Activated CD8-positive, alpha-beta T cell treated with anti-CD3 and anti-CD28 coated beads for 36 hours (primary cell): ENCODE data around the gene GRID2. TPM values are rescaled to one million over a fixed set of nuclear protein-coding genes. Genes with fewer than 3 reads are reported as not detected.

Experiments used
- ATAC-seq: fragments of 200-7000 bp; cut with Tn5 transposase; one replicate; pipeline ENCODE4 v1.10.0; 2021; ENCODE audit warnings: mild to moderate bottlenecking, moderate library complexity
- CTCF ChIA-PET: fragments of 350-600 bp; sonication (Branson Sonifier 250); formaldehyde crosslinking; loops from one replicate; lab custom pipeline; 2021; ENCODE audit warnings: antibody characterized with exemption; lab: Charles Lee
- POLR2A ChIA-PET: fragments of 350-600 bp; sonication (Branson Sonifier 250); formaldehyde crosslinking; loops from one replicate; lab custom pipeline; 2021; ENCODE audit warnings: antibody characterized with exemption; lab: Charles Lee
- DNase-seq: peaks from one replicate; pipeline ENCODE4 v3.0.0-alpha.2; 2020
- H3K27ac Mint-ChIP-seq: one replicate; pipeline ENCODE4 v1.8.0; 2021; ENCODE audit warnings: mild to moderate bottlenecking, mixed read lengths
- H3K27me3 Mint-ChIP-seq: one replicate; pipeline ENCODE4 v1.8.0; 2021; ENCODE audit warnings: mixed read lengths
- H3K36me3 Mint-ChIP-seq: one replicate; pipeline ENCODE4 v1.8.0; 2021; ENCODE audit warnings: low read depth, mixed read lengths
- H3K4me1 Mint-ChIP-seq: one replicate; pipeline ENCODE4 v1.8.0; 2021; ENCODE audit warnings: low read depth, mixed read lengths
- H3K4me3 Mint-ChIP-seq: one replicate; pipeline ENCODE4 v1.8.0; 2021; ENCODE audit warnings: mild to moderate bottlenecking, moderate library complexity, mixed read lengths
- H3K9me3 Mint-ChIP-seq: one replicate; pipeline ENCODE4 v1.8.0; 2021; ENCODE audit warnings: mixed read lengths
- CTCF ChIP-seq: fragments of 200-600 bp; IDR thresholded peaks from one replicate; pipeline ENCODE4 v1.8.0; 2022; ENCODE audit warnings: antibody characterized with exemption, mild to moderate bottlenecking
- intact Hi-C: fragments of 100-400 bp; cut with micrococcal nuclease; formaldehyde crosslinking; loops from one replicate; pipeline ENCODE4 v1.10.0; 2022
- total RNA-seq, 2 experiments: library from RNA; stranded (reverse); gene quantifications; one replicate each; pipeline ENCODE4 v1.2.3, GENCODE V29; 2021

GRID2 gene
- total RNA-seq, 2 experiments from 2014 or later: not detected

DNA sequence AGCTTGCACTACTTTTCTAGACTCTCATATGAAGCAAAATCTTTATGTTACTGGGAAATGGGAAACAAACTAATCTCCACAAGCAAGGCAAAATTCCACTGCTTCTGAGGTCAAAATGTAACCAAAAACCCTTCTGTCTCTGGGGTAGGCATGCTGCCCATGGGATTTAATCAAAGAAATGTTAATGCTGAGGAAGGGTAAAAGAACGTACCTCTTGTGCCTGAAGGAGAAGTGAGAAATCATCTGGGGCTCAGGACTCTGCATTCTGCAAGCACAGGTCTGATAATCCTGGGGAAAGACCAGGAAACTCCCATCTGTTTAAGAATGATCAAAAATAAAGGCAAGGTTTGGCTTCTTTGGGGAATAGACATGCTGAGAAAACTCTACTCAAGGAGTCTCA, 184.7 kb downstream of the GRID2 start:
- H3K4me3 Mint-ChIP-seq: no peak overlapping the region
- ChIA-PET CTCF (no interaction called here), POLR2A (no interaction called here)
- intact Hi-C loops: no loop called here
- no peak for DNase-seq
- no peaks in the 10 kb centered on the region for H3K27me3 Mint-ChIP-seq
- no peaks in the 10 kb centered on the region for H3K36me3 Mint-ChIP-seq
- peaks cover 4% of the 10 kb centered on the region for H3K9me3 Mint-ChIP-seq
- TF ChIP-seq CTCF: no peak
- no peak for ATAC-seq
- no peaks in the 10 kb centered on the region for H3K4me1 Mint-ChIP-seq
- no peak overlapping the region for H3K27ac Mint-ChIP-seq

GRCh38 chr4:92497141-92497540, 193.4 kb downstream of the GRID2 start:
- H3K27ac Mint-ChIP-seq: no peak overlapping the region
- no peak for TF ChIP-seq CTCF
- no peak for ATAC-seq
- no peak overlapping the region for H3K4me3 Mint-ChIP-seq
- intact Hi-C loops: no loop called here
- H3K4me1 Mint-ChIP-seq: no peaks in the 10 kb centered on the region
- H3K27me3 Mint-ChIP-seq: no peaks in the 10 kb centered on the region
- H3K36me3 Mint-ChIP-seq: no peaks in the 10 kb centered on the region
- POLR2A ChIA-PET: no interaction called here
- H3K9me3 Mint-ChIP-seq: no peaks in the 10 kb centered on the region
- CTCF ChIA-PET: no interaction called here
- DNase-seq: no peak

DNA sequence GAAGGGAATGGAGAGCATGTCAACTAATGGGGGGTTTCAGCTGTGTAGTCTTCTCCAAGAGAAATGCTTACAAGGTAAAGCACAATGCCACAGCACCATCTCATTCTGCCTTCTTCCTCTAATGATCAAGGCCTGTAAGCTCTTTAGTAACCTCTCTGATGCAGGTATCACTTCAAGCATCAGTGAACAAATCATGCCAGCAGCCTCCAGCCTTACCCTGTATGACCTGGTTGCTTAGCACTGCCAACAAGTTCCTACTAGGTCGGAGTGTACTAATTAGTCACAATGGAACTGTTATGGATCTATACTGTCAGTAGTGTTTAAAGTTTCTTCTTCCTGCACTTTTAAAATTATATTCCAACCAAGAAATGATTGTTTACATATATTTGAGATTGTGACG, 197.7 kb downstream of the GRID2 start:
- no peak for ATAC-seq
- no peak overlapping the region for H3K27ac Mint-ChIP-seq
- no peaks in the 10 kb centered on the region for H3K4me1 Mint-ChIP-seq
- H3K9me3 Mint-ChIP-seq: peaks cover 4% of the 10 kb centered on the region
- intact Hi-C loops: no loop called here
- CTCF ChIA-PET: no interaction called here
- H3K36me3 Mint-ChIP-seq: no peaks in the 10 kb centered on the region
- no peaks in the 10 kb centered on the region for H3K27me3 Mint-ChIP-seq
- H3K4me3 Mint-ChIP-seq: no peak overlapping the region
- POLR2A ChIA-PET: no interaction called here
- no peak for DNase-seq
- TF ChIP-seq CTCF: no peak

GRCh38 chr4:92506933-92507332, 203.2 kb downstream of the GRID2 start:
- H3K4me1 Mint-ChIP-seq: no peaks in the 10 kb centered on the region
- ChIA-PET POLR2A (no interaction called here), CTCF (no interaction called here)
- peaks cover 12% of the 10 kb centered on the region for H3K9me3 Mint-ChIP-seq
- no peak for DNase-seq
- no peak overlapping the region for H3K4me3 Mint-ChIP-seq
- no peak for TF ChIP-seq CTCF
- no peaks in the 10 kb centered on the region for H3K36me3 Mint-ChIP-seq
- ATAC-seq: no peak
- H3K27me3 Mint-ChIP-seq: no peaks in the 10 kb centered on the region
- intact Hi-C loops: no loop called here
- no peak overlapping the region for H3K27ac Mint-ChIP-seq

DNA sequence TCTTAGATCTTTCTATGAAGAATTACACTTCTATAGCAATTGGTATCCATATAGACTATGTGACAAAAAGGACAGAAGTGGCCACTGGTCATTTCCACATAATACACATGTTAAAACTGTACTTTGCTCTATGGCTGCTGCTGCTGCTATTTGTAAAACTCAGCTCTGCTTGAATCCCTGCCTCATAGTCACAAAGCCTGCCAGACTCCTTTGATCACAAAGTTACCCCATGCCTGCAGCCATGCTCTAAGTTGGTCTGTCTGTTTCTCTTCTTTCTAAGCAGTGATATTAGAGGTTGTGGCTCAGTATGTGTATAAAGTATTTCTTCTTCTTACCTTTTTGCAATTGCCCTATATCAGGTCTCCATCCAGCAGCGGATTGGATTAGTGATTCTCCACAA, 210.9 kb downstream of the GRID2 start:
- ChIA-PET POLR2A (no interaction called here), CTCF (no interaction called here)
- ATAC-seq: no peak
- TF ChIP-seq CTCF: no peak
- no peak for DNase-seq
- Mint-ChIP-seq H3K36me3 (no peaks in the 10 kb centered on the region), H3K27me3 (no peaks in the 10 kb centered on the region), H3K4me3 (no peak overlapping the region), H3K9me3 (peaks cover 5% of the 10 kb centered on the region), H3K4me1 (no peaks in the 10 kb centered on the region), H3K27ac (no peak overlapping the region)
- intact Hi-C loops: no loop called here
